ENCODE measurements around the gene RPS8. TPM values are rescaled to one million over a fixed set of nuclear protein-coding genes. Genes with fewer than 3 reads are reported as not detected.

Gene RPS8
- total RNA-seq, 1 experiment from 2014 or later: 2,296 TPM

- ChIA-PET CTCF (no interaction called here), POLR2A (interaction anchor here (0.7 to 2.0 kb wide), 5 partner anchors 10 to 76 kb away, joined by 3 to 6 read pairs (median 4); partner anchors contain the start of gene RPS8), RAD21 (ENCODE audit: low non-redundant PET in 1 of 2, low total read pairs in 2 of 2, uncharacterized antibody in 2 of 2, unreplicated experiment in 2 of 2) (no interaction called here)
- Histone ChIP-seq H3K27me3 (ENCODE audit: insufficient read depth, low read length) (no peaks in the 10 kb centered on the region), H2AFZ (ENCODE audit: low read depth, low read length, poor library complexity, severe bottlenecking) (no peak overlapping the region), H3K9me3 (ENCODE audit: control insufficient read depth in 1 of 2, insufficient read depth in 1 of 2, low read depth in 1 of 2, low read length in 2 of 2) (no peaks in the 10 kb centered on the region), H3K4me2 (ENCODE audit: low read length) (no peak overlapping the region), H3K79me2 (ENCODE audit: insufficient read depth, low read length) (peaks cover 77% of the 10 kb centered on the region), H3K9me2 (ENCODE audit: insufficient read depth) (no peaks in the 10 kb centered on the region), H3K36me3 (ENCODE audit: control insufficient read depth in 1 of 2, insufficient read depth in 2 of 2, low read length in 2 of 2) (peaks cover 21 to 52% of the 10 kb centered on the region in 2 experiments), H3K27ac (ENCODE audit: low read depth, low read length) (no peak overlapping the region), H3K4me1 (ENCODE audit: control insufficient read depth in 1 of 2, insufficient read depth in 2 of 2, low read length in 2 of 2) (peaks cover 5 to 23% of the 10 kb centered on the region in 2 experiments; a peak in 3 of 4 replicates), H3K9ac (ENCODE audit: low read length) (no peak overlapping the region), H4K20me1 (ENCODE audit: insufficient read depth) (no peaks in the 10 kb centered on the region), H3K4me3 (replicated peaks in 1 of 2; ENCODE audit: low read depth in 1 of 2, low read length in 2 of 2) (no peak overlapping the region)
- DNase-seq (ENCODE audit: low read depth, low spot score) (no peak), ATAC-seq (no peak)
- intact Hi-C loops (cut with micrococcal nuclease): no loop called here
- no TSS peak for BruUV-seq (replicated peaks)
- no peak for TF ChIP-seq CEBPB (IDR thresholded peaks at IDR 0.05; ENCODE audit: low read depth)
- TF ChIP-seq SP1 (IDR thresholded peaks at IDR 0.05; ENCODE audit: low read depth): no peak
- no peak for TF ChIP-seq ZNF274 (IDR thresholded peaks at IDR 0.05; ENCODE audit: low read depth, low read length)
- TF ChIP-seq ATF3 (IDR thresholded peaks at IDR 0.05): no peak
- TF ChIP-seq JUND (IDR thresholded peaks at IDR 0.05): no peak
- no peak for TF ChIP-seq SIN3A (IDR thresholded peaks at IDR 0.05; ENCODE audit: low read depth)
- TF ChIP-seq EZH2phosphoT487 (IDR thresholded peaks at IDR 0.05; ENCODE audit: borderline replicate concordance): no peak
- no peak for TF ChIP-seq ELF1 (IDR thresholded peaks at IDR 0.05; ENCODE audit: borderline replicate concordance, low read depth)
- no peak for TF ChIP-seq RAD21 (IDR thresholded peaks at IDR 0.05; ENCODE audit: low read depth)
- TF ChIP-seq POLR2A (IDR thresholded peaks at IDR 0.05; ENCODE audit: borderline replicate concordance, extremely low read depth, insufficient read depth, insufficient read length): no peak
- no peak for TF ChIP-seq REST (IDR thresholded peaks at IDR 0.05; ENCODE audit: low read depth)
- no peak for TF ChIP-seq ZBTB33 (IDR thresholded peaks at IDR 0.05; ENCODE audit: extremely low read depth, insufficient replicate concordance, low read length)
- TF ChIP-seq EZH2 (IDR thresholded peaks at IDR 0.05): no peak
- TF ChIP-seq ZFX (IDR thresholded peaks at IDR 0.05): no peak
- TF ChIP-seq MAX (IDR thresholded peaks at IDR 0.05): no peak
- no peak for TF ChIP-seq POLR2AphosphoS5 (IDR thresholded peaks at IDR 0.05; ENCODE audit: low read depth, low read length)
- TF ChIP-seq YY1 (IDR thresholded peaks at IDR 0.05; ENCODE audit: extremely low read depth, insufficient replicate concordance, low read depth, low read length): no peak
- TF ChIP-seq TCF7L2 (IDR thresholded peaks at IDR 0.05; ENCODE audit: borderline replicate concordance, extremely low read depth, insufficient read depth, insufficient read length): no peak
- no peak for TF ChIP-seq FOSL1 (IDR thresholded peaks at IDR 0.05; ENCODE audit: low read depth)
- no peak for TF ChIP-seq CBX3 (IDR thresholded peaks at IDR 0.05; ENCODE audit: low read depth)
Measured at GRCh38 chr1:44743211-44743610, 32.1 kb upstream of the RPS8 start.

Measured in HCT116 (cell line).